Keratinocyte (primary cell): ENCODE data around the gene THBS4. TPM values are rescaled to one million over a fixed set of nuclear protein-coding genes. Genes with fewer than 3 reads are reported as not detected.

Source experiments
- DNase-seq: peaks from one replicate; pipeline ENCODE4 v3.0.0-alpha.2; 2011; ENCODE audit warnings: low read depth, missing footprints, low spot score
- FAIRE-seq: peaks from 2 replicates; lab custom pipeline; 2011; peaks lifted over from hg19 to GRCh38; lab: Jason Lieb, UNC
- H2AFZ ChIP-seq: 2 replicates; pipeline ENCODE4 v1.6.0; 2012; ENCODE audit warnings: low read length, control low read depth, inconsistent platforms; ENCODE audit not compliant: control insufficient read depth
- H3K27ac ChIP-seq: 2 replicates; pipeline ENCODE4 v1.5.1; 2011; ENCODE audit warnings: low read length; ENCODE audit not compliant: control insufficient read depth, insufficient read depth
- H3K27me3 ChIP-seq: 3 replicates; pipeline ENCODE4 v1.6.0; 2011; ENCODE audit warnings: low read length; ENCODE audit not compliant: control insufficient read depth, insufficient read depth; ENCODE audit errors: extremely low read depth
- H3K36me3 ChIP-seq, 2 experiments: 2 replicates in 1 of 2; 3 replicates in 1 of 2; pipeline ENCODE4 v1.5.1; 2011; ENCODE audit warnings: low read length in 2 of 2, mild to moderate bottlenecking in 1 of 2; ENCODE audit not compliant: control insufficient read depth in 2 of 2, insufficient read depth in 2 of 2; ENCODE audit errors: extremely low read depth in 1 of 2
- H3K4me1 ChIP-seq: 3 replicates; pipeline ENCODE4 v1.5.1; 2011; ENCODE audit warnings: low read length; ENCODE audit not compliant: control insufficient read depth, insufficient read depth; ENCODE audit errors: extremely low read depth
- H3K4me2 ChIP-seq: 3 replicates; pipeline ENCODE4 v1.6.0; 2011; ENCODE audit warnings: low read depth, low read length; ENCODE audit not compliant: control insufficient read depth, insufficient read depth; ENCODE audit errors: extremely low read depth
- H3K4me3 ChIP-seq, 3 experiments: fragments of 200-600 bp in 1 of 3; sonication (generic) in 1 of 3; 2 replicates in 2 of 3; 3 replicates in 1 of 3; pipeline ENCODE4 v1.5.1; 2011 to 2016; ENCODE audit warnings: low read length in 3 of 3, mild to moderate bottlenecking in 3 of 3, control low read depth in 2 of 3, inconsistent platforms in 1 of 3, low read depth in 1 of 3, mixed read lengths in 1 of 3, mixed run types in 1 of 3, moderate library complexity in 1 of 3; ENCODE audit not compliant: control insufficient read depth in 2 of 3, insufficient read depth in 2 of 3; ENCODE audit errors: extremely low read depth in 1 of 3
- H3K79me2 ChIP-seq: 2 replicates; pipeline ENCODE4 v1.6.0; 2012; ENCODE audit warnings: low read length; ENCODE audit not compliant: control insufficient read depth, insufficient read depth
- H3K9ac ChIP-seq: 3 replicates; pipeline ENCODE4 v1.6.0; 2011; ENCODE audit warnings: low read length; ENCODE audit not compliant: control insufficient read depth, insufficient read depth; ENCODE audit errors: extremely low read depth
- H3K9me1 ChIP-seq: 3 replicates; pipeline ENCODE4 v1.6.0; 2011; ENCODE audit warnings: low read length; ENCODE audit not compliant: control insufficient read depth, insufficient read depth; ENCODE audit errors: extremely low read depth
- H3K9me3 ChIP-seq: 2 replicates; pipeline ENCODE4 v1.5.1; 2012; ENCODE audit warnings: low read depth, low read length; ENCODE audit not compliant: control insufficient read depth
- H4K20me1 ChIP-seq: 3 replicates; pipeline ENCODE4 v1.6.0; 2011; ENCODE audit warnings: low read length; ENCODE audit not compliant: control insufficient read depth, insufficient read depth; ENCODE audit errors: extremely low read depth
- EZH2 ChIP-seq: IDR thresholded peaks from one replicate; pipeline ENCODE4 v1.6.1; 2012; ENCODE audit warnings: inconsistent platforms, mild to moderate bottlenecking, low read length, moderate library complexity
- dilution Hi-C: fragments of 300-500 bp; cut with MboI; formaldehyde crosslinking; loops from one replicate; pipeline ENCODE4 v1.7.0; 2020; ENCODE audit warnings: low sequenced_read_pairs; ENCODE audit not compliant: extremely low pct_ligation_motif_present
- polyA plus RNA-seq, 5 experiments: library from polyadenylated mRNA; depleted of rRNA in 3 of 5; stranded (reverse) in 3 of 5; stranded (forward) in 1 of 5; unstranded in 1 of 5; fragments of >200 nt; gene quantifications; 1 replicate in 1 of 5; 2 replicates in 3 of 5; 3 replicates in 1 of 5; pipeline versions ENCODE4 v1.2.1 to v1.2.3, GENCODE V29; 2011 to 2012; ENCODE audit warnings: missing spikeins in 2 of 5, low read depth in 1 of 5, low replicate concordance in 1 of 5
- TF ChIP-seq, protein P1 (sequence below), 3 experiments: IDR thresholded peaks in 1 of 3; conservative IDR thresholded peaks in 1 of 3; optimal IDR thresholded peaks in 1 of 3; 2 replicates in 2 of 3; 3 replicates in 1 of 3; pipeline versions ENCODE3 to v1.5.1; 2011; ENCODE audit warnings: low read length in 3 of 3, mild to moderate bottlenecking in 3 of 3, moderate library complexity in 2 of 3, control low read depth in 1 of 3, inconsistent platforms in 1 of 3; ENCODE audit not compliant: insufficient read depth in 2 of 3; ENCODE audit errors: extremely low read depth in 1 of 3

Gene THBS4
- polyA plus RNA-seq, 1 donor (not counting 4 experiments of a cell fraction or from before 2014, with no cell fraction given) = 0.47 TPM

DNA sequence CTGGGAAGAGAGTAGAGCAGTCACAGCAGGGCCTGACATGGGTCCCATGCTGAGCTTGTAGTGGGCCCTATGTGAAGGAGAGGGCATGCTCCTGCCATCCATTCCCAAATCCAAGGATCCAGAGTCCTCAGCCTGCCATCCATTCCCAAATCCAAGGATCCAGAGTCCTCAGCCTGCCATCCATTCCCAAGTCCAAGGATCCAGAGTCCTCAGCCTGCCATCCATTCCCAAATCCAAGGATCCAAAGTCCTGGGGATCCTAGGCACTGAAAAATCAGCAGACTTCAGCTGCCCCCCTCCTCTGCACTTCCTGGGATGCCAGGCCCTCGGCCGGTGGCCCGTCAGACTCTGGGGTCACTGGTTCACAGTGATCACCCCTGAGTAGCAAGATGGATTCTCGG is 33.6 kb downstream of the THBS4 start:
- no peaks in the 10 kb centered on the region for H3K36me3 ChIP-seq
- H3K4me3 ChIP-seq = no peak overlapping the region
- H4K20me1 ChIP-seq = no peaks in the 10 kb centered on the region
- DNase-seq (no peak), FAIRE-seq (no peak)
- H3K9ac ChIP-seq = no peak overlapping the region
- H3K9me3 ChIP-seq = no peaks in the 10 kb centered on the region
- H3K4me1 ChIP-seq = peaks cover 5% of the 10 kb centered on the region
- H3K4me2 ChIP-seq = no peak overlapping the region
- H3K79me2 ChIP-seq = no peaks in the 10 kb centered on the region
- no peak for TF ChIP-seq EZH2
- TF ChIP-seq, protein P1, sequence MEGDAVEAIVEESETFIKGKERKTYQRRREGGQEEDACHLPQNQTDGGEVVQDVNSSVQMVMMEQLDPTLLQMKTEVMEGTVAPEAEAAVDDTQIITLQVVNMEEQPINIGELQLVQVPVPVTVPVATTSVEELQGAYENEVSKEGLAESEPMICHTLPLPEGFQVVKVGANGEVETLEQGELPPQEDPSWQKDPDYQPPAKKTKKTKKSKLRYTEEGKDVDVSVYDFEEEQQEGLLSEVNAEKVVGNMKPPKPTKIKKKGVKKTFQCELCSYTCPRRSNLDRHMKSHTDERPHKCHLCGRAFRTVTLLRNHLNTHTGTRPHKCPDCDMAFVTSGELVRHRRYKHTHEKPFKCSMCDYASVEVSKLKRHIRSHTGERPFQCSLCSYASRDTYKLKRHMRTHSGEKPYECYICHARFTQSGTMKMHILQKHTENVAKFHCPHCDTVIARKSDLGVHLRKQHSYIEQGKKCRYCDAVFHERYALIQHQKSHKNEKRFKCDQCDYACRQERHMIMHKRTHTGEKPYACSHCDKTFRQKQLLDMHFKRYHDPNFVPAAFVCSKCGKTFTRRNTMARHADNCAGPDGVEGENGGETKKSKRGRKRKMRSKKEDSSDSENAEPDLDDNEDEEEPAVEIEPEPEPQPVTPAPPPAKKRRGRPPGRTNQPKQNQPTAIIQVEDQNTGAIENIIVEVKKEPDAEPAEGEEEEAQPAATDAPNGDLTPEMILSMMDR (optimal IDR thresholded peaks at IDR 0.05 in 1 of 3, IDR thresholded peaks at IDR 0.05 in 1 of 3, conservative IDR thresholded peaks at IDR 0.05 in 1 of 3; ENCODE audit: extremely low read depth in 1 of 3, insufficient read depth in 2 of 3, low read length in 3 of 3) = no peak
- no peak overlapping the region for H2AFZ ChIP-seq
- H3K9me1 ChIP-seq = no peaks in the 10 kb centered on the region
- dilution Hi-C loops = no loop called here
- H3K27me3 ChIP-seq = no peaks in the 10 kb centered on the region
- H3K27ac ChIP-seq = no peak overlapping the region

GRCh38 chr5:80069251-80069800 is 34.2 kb downstream of the THBS4 start:
- Histone ChIP-seq H3K79me2 (no peaks in the 10 kb centered on the region), H3K9me1 (no peaks in the 10 kb centered on the region), H3K27ac (no peak overlapping the region), H3K4me1 (no peaks in the 10 kb centered on the region), H3K4me2 (no peak overlapping the region), H3K9ac (no peak overlapping the region), H3K9me3 (no peaks in the 10 kb centered on the region), H3K27me3 (no peaks in the 10 kb centered on the region), H3K36me3 (no peaks in the 10 kb centered on the region), H2AFZ (no peak overlapping the region), H4K20me1 (no peaks in the 10 kb centered on the region), H3K4me3 (no peak overlapping the region)
- no peak for TF ChIP-seq EZH2
- TF ChIP-seq, protein P1 (optimal IDR thresholded peaks at IDR 0.05 in 1 of 3, IDR thresholded peaks at IDR 0.05 in 1 of 3, conservative IDR thresholded peaks at IDR 0.05 in 1 of 3; ENCODE audit: extremely low read depth in 1 of 3, insufficient read depth in 2 of 3, low read length in 3 of 3) = no peak
- FAIRE-seq = no peak
- DNase-seq = no peak
- dilution Hi-C loops = no loop called here
